Coronary artery (tissue), 2 donors: Measurements from ENCODE around the gene GSAP.

Experiments used
- DNase-seq: peaks from one replicate; pipeline ENCODE4 v3.0.0-alpha.2; 2017; ENCODE audit warnings: low spot score
- H3K27ac ChIP-seq, 2 donors: fragments of 200-600 bp; sonication (generic); one replicate each; pipeline ENCODE4 v1.5.1; 2016 to 2019
- H3K4me3 ChIP-seq: fragments of 200-600 bp; sonication (generic); 2 replicates; pipeline ENCODE4 v1.5.1; 2016; ENCODE audit warnings: mild to moderate bottlenecking, moderate library complexity
- CTCF ChIP-seq: fragments of 200-600 bp; sonication (generic); IDR thresholded peaks from one replicate; pipeline ENCODE4 v1.5.1; 2019; ENCODE audit warnings: antibody characterized with exemption

The GSAP gene

GRCh38 chr7:77331938-77332695, 84.0 kb downstream of the GSAP start:
- no peak overlapping the region for H3K27ac ChIP-seq
- DNase-seq: peak; percentile 77
- no peak overlapping the region for H3K4me3 ChIP-seq
- peak; percentile 49 for TF ChIP-seq CTCF

- H3K4me3 ChIP-seq: no peak overlapping the region
- no peak for TF ChIP-seq CTCF
- peak overlapping the region; percentile 52 to 67 for H3K27ac ChIP-seq
- DNase-seq: no peak
Measured at GRCh38 chr7:77330169-77330882, 85.8 kb downstream of the GSAP start.

GRCh38 chr7:77329466-77330168, 86.5 kb downstream of the GSAP start:
- H3K27ac ChIP-seq: peak overlapping the region; percentile 52 to 67
- TF ChIP-seq CTCF: no peak
- no peak for DNase-seq
- no peak overlapping the region for H3K4me3 ChIP-seq

- Histone ChIP-seq H3K4me3 (no peak overlapping the region), H3K27ac (peak overlapping the region; percentile 57 to 64)
- no peak for TF ChIP-seq CTCF
- no peak for DNase-seq
Measured at GRCh38 chr7:77328669-77329068, 87.5 kb downstream of the GSAP start.

GRCh38 chr7:77327932-77328628, 88.1 kb downstream of the GSAP start:
- Histone ChIP-seq H3K27ac (peak overlapping the region; percentile 57 to 61), H3K4me3 (no peak overlapping the region)
- no peak for TF ChIP-seq CTCF
- DNase-seq: no peak

- H3K4me3 ChIP-seq: peak overlapping the region; percentile 4
- peak; percentile 80 for DNase-seq
- no peak for TF ChIP-seq CTCF
- peak overlapping the region; percentile 57 to 61 for H3K27ac ChIP-seq
Measured at GRCh38 chr7:77327067-77327931, 88.8 kb downstream of the GSAP start.
